Measurements from ENCODE around the gene CPNE5.

DNA sequence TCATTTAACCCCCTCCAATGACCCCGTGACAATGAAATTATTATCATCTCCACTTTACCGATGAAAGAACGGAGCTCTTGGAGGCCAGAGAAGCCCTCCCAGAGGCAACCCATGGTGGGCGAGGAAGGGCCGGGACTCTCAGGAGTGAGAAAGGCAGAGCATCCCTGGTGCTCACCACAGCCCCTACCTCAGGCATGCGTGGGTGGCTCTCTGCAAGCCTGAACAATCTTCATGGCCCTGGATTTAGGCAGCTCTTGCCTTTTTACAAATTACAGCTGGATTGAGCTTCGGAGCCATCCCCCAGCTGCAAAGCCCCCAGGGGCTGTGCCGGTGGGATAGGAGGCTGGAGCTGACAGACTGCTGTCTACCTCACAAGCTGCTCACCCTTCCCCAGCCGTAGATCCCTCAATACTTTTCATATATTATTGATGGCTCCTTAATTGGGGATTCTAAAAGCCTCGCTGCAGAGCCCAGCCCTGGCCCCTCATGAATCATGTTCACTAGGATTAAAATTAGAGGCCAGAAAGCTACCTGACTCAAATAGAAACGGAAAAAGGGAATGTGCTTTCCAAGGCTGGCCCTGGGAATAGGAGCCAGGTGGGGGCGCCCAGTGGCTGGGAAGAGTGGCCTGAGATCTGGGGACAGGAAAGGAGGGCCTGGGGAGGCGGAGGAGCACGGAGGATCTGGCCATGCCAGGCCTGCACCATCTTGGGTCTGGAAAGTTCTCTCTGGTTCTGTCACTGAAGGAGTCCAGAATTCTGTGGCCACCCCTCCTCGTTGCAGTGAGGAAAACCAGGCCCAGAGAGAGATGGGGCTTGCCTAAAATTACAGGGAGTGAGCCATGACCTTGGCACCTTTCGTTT, 29.1 kb downstream of the CPNE5 start:
- TF ChIP-seq, protein P1, sequence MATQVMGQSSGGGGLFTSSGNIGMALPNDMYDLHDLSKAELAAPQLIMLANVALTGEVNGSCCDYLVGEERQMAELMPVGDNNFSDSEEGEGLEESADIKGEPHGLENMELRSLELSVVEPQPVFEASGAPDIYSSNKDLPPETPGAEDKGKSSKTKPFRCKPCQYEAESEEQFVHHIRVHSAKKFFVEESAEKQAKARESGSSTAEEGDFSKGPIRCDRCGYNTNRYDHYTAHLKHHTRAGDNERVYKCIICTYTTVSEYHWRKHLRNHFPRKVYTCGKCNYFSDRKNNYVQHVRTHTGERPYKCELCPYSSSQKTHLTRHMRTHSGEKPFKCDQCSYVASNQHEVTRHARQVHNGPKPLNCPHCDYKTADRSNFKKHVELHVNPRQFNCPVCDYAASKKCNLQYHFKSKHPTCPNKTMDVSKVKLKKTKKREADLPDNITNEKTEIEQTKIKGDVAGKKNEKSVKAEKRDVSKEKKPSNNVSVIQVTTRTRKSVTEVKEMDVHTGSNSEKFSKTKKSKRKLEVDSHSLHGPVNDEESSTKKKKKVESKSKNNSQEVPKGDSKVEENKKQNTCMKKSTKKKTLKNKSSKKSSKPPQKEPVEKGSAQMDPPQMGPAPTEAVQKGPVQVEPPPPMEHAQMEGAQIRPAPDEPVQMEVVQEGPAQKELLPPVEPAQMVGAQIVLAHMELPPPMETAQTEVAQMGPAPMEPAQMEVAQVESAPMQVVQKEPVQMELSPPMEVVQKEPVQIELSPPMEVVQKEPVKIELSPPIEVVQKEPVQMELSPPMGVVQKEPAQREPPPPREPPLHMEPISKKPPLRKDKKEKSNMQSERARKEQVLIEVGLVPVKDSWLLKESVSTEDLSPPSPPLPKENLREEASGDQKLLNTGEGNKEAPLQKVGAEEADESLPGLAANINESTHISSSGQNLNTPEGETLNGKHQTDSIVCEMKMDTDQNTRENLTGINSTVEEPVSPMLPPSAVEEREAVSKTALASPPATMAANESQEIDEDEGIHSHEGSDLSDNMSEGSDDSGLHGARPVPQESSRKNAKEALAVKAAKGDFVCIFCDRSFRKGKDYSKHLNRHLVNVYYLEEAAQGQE (IDR thresholded peaks at IDR 0.05; ENCODE audit: low read depth) = no peak
- TF ChIP-seq NFIC (IDR thresholded peaks at IDR 0.05) = no peak
- TF ChIP-seq TCF12 (IDR thresholded peaks at IDR 0.05; ENCODE audit: low read depth) = no peak
- no peak for TF ChIP-seq YY1 (IDR thresholded peaks at IDR 0.05; ENCODE audit: low read depth)
- TF ChIP-seq ZBTB7A (IDR thresholded peaks at IDR 0.05; ENCODE audit: low read depth) = no peak
- TF ChIP-seq, protein P2, sequence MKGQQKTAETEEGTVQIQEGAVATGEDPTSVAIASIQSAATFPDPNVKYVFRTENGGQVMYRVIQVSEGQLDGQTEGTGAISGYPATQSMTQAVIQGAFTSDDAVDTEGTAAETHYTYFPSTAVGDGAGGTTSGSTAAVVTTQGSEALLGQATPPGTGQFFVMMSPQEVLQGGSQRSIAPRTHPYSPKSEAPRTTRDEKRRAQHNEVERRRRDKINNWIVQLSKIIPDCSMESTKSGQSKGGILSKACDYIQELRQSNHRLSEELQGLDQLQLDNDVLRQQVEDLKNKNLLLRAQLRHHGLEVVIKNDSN (IDR thresholded peaks at IDR 0.05) = no peak
- no peak for TF ChIP-seq TAF1 (IDR thresholded peaks at IDR 0.05; ENCODE audit: low read depth)
